Measurements from ENCODE around the gene CACNA2D2.
A peak's percentile ranks its signal among the peaks of the same experiment; 100 is the strongest.

Gene CACNA2D2

DNA sequence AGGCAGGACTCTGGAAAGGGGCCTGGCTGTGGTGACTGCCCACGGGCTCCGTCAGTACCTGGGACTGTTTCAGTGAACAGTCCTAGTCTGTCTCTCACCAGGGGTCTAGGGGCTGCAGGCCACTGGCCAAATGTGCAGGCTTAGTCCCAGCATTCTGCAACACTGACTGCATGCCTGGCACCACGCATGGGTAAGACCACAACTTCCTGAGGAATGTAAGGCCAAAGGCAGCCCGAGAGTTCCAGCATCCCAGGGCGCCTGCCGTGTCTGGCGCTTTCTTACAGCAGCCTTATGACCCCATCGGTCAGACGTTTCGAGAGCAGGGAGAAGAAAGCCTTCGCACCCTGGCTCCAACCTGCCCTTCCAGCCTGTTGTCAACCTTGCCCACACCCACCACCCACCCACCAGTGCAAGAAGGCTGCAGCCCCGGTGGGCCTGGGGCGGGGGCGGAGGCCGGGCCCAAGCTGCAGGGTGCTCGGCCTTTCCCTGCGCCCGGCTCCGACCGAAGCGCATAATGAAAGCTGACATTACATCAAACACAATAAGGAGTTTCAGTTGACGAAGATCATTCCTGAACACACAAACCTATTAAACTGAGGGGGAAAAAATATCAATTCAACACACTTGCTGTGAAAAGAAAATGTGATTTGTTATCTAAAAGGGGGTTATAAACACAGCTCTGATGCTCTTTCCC lies 114.6 kb downstream of the CACNA2D2 start:
- DNase-seq = no peak

DNA sequence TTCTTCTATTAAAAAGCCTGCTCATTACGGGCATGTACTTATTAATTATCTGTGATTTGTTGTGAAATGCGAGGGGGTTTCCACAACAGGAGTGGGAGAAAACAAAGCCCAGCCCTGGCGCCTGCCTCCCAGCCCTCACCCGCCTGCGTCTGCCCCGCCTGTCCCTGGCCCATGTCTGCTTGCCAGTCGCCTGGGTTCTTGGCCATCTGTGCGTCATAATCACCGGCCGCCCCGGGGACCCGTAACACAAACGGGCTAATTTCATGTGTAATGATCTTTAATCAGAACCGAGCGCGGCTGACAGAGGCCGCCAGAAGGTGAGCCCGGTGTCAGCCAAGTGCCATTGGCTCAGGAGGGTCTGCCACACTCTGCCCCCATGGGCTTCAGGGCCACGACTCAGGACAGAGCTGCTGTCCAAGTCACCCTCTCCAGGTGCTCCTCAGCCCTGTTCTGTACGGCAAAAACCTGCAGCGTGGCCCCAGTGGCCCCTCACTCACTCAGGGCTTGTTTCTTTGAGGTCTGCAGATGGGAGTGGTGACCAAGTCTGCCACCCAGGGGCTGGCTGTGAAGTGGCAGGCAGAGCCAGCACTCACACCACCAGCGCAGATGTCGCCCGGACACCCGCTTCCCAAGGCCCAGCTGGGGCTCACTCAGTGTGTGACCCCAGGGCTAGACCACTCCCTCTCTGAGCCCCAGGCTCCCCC lies 115.3 kb downstream of the CACNA2D2 start:
- DNase-seq = no peak

DNA sequence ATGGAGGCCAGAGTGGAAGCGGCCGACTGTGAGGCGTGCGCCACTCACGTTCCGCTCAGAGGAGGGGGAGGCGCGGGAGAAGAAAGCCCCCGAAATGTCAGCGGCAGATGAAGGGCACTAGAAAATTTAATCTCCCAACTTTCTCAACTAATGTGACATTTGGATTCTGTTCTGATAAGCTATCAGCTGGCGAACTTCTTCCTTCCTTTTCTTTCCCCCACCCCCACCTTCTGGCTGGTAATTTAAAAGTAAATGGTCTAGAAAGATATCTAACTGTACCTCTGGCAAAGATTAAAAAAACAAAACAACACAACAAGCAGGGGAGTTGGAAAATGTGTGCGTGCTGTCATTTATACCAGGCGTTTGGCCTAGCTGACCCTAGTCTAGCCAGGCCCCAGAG lies 117.7 kb downstream of the CACNA2D2 start:
- DNase-seq = no peak

DNA sequence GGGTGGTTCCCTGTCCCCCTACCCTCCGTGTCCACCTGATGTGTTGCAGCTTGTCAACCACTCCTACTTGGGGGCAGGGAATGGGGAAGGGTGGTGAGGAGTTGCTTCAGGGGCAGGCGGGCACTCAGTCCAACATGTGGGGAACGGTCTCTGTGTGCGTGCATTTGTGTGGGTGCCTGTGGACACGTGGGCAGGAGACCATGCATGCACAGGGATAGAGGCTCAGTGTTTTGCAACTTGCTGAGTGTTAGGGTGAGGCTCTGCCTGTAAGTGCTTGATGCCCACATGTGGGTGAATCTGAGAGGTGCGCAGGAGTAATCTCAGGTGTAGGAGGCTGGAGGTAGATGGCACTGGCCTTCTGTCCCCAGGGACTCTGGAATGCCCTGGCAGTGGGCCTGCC lies 119.7 kb downstream of the CACNA2D2 start:
- no peak for DNase-seq

DNA sequence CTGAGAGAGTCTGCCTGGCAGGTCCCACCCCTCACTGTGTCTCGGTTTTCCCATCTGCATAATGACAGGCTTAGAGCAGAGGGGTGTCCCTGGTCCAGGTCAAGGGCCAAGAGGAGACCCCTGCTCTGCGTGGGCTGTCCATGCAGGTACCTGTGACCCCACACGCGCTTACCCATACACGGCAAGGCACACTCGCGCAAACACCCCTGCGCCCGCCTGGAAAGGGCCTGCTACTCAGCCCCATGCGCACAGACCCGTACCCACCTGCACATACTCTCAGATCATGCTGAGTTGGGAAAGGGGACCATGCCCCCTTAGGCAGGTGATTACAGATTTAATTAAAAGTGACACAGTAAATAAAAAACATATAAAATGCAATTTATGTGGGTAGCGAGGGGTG lies 120.7 kb downstream of the CACNA2D2 start:
- no peak for DNase-seq

DNA sequence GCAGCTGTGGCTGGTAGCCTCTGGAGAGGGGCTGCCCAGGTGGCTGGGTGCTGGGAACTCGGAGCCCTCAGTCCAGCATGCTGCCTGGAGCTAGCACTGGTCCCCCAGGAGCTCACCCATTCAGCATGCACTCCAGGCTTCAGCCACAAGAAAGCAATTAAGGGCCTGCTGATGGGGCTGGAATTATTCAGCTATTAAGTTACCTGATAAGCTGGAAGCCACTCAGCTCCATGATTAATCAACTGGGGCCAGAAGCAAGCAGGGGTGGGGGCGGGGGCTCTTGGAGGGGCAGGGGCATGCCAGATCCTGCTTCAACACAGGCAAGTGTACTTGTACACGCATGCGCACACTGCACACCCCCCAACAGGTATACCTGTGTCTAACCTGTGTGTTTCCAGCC lies 122.1 kb downstream of the CACNA2D2 start:
- DNase-seq = no peak

DNA sequence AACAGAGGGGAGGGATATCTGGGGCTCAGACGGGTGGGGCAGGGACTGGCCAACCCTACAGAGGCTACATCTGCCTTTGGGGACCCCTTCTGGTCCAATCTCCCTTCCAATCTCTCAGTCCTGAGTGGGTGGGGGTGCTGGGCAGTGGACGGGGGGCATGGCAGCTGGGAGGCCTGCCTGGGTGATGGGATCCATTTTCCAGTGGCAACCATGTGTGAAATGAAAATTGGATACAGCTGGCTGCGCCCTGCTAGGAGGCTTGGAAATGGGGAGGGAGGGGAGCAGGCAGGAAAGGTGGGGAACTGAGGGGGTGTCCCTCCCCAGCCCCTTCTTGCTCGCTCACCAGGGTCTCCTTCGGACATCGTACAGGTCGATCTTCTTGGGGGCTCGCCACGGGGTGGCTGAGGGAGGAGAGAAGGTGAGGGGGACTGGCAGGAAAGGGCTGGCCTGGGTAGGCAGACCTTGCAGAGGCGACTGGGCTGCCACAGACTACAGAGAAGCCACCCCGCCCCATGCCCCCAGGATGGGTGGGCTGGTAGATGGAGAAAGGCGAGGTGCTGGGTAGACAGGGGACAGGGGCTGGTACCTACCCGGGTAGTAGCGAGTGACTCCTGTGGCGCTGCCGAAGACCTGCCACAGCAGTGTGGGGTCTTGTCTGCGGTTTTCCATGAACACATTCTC lies 122.9 kb downstream of the CACNA2D2 start:
- no peak for DNase-seq

DNA sequence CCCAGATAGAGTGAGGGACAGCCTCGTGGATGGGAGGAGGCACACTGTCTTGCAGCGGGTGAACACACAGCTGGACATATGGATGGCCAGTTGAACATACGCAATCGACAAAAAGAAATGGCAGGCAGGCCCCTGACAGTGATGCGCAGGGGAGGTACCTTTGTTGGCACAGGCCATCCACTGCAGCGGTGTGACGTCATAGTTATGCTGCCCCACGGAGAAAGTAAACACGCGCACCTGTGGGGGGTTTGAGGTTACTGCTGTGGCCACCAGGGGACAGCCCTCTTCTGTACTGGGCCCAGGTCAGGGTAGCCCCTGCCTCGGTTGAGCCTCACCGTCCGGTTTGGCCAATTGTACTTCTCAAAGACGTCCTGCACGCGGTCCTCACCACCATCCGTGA lies 124.7 kb downstream of the CACNA2D2 start:
- DNase-seq = no peak

DNA sequence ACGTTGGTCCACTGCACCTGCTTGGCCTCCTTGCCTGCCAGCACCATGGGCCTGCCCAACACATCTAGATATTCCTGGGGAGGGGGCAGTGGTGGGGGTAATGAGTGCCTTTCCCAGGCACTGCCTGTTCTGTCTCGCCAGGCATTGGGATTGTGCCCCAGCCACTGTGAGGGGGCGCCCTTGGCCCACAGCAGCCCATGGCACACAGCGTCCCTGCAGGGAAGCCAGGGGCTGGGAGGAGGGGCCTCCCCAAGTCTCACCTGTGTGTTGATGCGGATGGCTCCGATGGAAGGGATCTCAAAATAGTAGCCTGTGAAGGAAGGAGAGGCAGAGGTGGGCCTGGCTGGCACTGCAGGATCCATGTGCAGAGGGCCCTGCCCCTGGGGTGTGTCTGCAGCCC lies 125.4 kb downstream of the CACNA2D2 start:
- DNase-seq = no peak

DNA sequence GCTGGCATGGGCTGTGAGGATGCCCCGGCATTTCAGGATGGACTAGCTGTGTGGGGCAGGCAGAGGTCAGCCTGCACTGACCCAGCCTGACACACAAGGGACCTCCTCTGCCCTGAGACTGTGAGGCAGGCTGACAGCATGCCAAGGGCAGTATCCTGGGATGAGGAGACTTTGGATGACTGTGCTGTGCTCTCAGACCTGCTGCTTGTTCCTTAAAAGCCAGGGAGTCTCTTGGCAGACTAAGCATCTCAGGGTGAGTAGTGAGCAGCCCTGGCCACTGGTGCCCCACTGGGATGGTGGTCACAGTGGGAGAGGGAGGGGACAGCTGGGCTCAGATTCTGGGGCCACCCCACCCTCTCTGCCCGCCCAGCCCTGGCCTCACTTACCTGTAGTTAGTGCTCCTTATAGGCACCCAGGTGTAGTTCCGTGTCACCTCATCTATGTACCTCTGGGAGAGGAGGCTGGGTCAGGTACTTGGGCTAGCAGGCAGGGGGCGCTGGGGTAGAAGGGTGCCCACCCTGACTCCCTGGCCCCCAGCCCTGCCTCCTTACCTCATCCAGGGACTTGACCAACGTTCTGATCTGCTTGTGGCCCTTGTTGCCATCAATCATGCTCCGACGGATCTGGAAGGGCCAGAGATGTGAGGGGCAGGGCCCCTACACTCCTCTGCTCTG lies 128.0 kb downstream of the CACNA2D2 start:
- DNase-seq = no peak

DNA sequence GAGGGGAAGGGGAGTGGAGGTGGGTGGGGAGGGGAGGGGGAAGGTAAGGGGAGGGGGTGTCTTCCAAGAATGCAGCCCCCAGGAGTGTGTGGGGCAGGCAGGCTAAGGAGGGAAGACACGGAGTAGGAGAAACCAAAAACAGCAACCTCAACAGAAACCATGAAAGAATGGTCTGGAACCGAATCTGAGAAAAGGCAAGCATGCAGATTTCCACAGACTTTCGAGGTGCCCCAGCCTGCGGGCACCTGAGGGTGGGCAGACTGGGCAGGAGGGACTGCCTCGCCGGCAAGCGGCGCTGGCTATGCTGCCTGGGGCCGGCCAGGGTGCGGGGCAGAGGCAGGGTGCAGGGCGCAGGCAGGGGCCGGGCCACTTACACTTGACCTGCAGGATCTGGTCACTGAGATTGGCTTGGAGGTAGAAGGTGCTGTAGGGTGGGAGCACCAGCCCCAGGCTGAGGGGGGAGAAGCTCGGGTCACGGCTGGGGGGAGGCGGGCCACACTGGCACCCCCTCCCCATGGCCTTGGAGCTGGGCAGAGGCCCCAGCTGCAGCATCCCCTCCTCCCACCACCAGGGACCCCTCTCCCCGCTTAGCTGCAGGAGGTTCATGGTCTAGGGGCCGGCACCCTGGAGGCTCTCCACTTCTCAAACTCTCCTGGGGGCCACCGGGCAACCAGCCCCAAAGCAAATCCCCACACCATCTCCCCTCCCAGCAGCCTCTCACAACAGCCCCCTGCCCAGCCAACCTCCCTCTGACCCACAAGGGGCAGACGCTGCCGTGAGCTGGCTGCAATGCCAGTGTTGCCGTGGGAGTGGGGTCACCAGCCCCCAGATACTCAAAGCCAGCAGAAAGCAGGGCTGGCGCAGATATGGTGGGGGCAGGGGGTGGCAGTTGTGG lies 128.8 kb downstream of the CACNA2D2 start:
- DNase-seq = no peak

DNA sequence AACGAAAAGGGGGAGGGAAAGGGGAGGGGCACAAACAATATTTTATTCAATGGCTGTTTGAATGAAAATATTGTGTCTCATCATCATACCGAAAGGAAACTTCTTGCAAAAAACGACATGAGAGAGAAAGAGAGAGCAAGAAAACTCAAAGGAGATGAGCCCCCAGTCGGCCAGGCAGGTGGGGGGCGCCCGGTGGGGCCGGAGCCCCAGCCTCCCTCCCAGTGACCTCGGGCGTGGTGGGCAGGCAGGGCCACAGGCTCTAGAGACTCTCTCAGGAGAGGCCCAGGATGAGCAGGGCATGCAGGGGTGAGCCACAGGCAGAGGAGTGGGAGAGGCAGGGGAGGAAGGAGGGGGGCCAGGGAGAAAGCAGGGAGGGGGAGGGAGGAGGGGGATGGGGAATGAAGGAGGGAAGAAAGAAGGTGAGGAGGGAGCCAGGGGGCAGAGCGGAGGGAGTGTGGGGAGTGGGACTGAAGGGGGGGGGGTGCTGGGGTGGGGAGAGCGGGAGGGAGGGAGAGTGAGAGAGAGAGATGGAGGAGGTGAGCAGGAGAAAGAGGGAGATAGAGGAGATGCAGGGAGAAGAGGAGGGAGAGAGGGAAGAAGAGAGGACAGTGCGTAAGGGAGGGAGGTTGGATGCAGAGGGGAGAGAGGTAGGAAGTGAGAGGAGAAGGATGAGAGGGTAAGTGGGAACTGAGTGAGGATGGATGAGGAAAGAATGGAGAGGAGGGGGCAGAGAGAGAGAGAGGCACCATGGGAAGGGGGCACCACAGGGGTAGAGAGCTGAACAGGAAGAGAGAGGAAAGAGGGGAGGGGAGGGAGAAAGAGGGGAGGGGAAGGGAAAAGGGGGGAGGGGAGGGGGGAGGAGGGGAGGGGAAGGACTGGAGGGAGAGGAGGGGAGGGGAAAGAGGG lies 130.0 kb downstream of the CACNA2D2 start:
- DNase-seq = no peak

DNA sequence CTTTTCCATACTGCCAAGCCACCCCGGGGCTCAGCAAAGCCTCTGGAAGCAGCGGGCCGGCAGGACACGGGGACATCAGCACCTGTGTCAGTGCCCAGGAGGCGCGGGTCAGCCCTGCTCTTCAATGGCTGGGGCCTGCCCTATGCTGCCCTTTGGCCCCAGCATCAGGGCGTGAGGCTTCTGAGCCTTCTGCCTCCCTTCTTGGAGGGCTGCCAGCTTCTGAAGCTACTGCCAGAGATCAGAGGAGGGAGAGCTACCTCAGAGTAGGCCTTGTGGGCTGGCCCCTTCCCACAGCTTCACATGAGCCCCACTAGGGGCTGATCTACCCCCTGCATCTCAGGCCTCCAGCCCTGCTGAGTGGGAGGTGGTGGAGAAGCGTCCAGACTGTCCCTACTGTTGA lies 131.1 kb downstream of the CACNA2D2 start:
- DNase-seq = no peak

DNA sequence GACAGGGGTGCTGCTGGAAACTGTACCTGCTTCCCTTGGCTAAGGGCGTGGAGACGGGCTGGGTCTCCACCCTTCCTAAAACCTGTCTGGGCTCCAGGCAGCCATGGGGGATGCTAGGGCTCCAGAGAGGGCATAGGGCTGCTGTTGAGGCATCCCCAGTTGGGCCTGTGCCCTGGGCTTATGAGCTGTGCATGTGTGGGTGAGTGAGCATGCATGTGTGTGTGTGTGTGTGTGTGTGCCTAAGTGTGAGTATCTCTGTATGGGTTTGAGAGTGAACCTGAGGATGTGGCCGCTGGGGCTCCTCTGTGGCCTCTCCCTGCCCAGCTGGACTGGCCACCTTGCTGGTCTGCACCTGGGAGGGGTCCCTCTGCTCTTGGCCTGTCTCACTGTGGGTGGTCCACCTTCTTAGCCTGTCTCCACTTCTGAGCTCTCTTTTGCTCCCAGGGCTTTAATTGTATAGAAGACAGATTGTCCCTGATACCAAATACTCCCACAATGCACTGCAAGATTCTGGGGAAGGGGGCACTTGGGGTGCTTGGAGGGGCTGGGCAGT lies 132.2 kb downstream of the CACNA2D2 start:
- DNase-seq = no peak

DNA sequence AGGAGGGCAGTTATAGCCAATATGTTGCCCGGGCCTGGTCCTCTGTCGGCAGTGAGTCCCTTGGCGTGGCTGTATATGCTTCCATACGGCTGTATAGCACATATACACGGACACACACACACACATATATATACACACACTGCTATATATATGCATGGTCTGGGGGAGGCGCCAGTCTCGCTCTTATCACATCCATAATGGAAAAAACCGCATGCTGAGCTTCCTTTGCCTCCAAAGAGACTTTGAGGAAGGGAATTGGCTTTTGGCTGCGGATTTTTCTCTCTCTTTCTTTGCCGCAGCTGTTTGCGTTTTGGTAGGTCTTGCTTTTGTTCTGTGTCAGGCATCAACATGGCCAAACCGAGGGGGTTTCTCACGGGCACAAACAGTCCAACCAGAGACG lies 132.8 kb downstream of the CACNA2D2 start:
- peak; percentile 80 for DNase-seq

DNA sequence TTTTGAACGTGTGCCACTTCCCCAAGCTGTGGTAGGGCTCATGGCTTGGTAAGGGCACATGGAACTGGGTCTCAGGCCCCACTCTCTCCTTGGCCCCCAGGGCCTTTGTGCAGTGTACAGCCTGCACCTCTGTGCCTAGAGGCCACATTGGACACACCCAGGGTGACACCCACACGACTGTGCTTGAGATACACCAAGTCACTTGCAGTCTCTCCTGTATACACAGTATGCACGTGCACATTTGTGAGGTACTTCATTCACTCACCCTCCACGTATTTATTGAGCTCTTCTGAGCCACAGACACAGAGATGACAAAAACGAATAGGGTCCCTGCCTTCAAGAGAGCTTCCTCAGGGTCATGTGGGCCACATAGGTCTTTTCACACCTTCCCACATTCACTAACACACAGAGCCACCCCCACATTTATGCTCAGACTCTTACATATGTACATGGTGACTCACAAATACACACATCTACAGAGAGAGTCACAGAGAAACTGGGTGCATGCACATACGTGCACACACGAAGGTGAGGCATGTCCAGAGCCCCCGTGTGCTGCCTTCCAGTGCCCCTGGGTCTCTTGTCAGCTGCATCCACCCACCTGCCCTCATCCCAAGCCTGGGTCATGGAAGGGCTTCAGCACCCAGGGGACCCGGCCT lies 134.3 kb downstream of the CACNA2D2 start:
- DNase-seq = no peak

DNA sequence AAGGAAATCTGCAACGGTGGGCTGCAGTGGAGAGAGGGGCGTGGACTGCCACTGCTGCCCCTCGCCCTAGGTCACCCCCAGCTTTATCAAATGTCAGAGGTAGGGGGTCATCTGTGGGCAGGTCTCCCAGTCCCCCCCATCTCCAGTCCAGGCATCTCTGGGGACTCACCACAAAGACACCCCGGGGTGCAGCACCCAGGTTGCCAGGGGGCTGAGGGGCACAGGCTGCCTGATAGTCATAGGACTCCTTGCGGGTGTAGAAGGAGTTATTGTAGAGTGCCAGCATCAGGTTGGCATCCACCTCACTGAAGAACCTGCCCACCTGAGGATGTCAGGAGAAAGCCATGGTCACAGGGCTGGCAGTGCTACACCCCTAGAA lies 137.6 kb downstream of the CACNA2D2 start:
- no peak for DNase-seq

DNA sequence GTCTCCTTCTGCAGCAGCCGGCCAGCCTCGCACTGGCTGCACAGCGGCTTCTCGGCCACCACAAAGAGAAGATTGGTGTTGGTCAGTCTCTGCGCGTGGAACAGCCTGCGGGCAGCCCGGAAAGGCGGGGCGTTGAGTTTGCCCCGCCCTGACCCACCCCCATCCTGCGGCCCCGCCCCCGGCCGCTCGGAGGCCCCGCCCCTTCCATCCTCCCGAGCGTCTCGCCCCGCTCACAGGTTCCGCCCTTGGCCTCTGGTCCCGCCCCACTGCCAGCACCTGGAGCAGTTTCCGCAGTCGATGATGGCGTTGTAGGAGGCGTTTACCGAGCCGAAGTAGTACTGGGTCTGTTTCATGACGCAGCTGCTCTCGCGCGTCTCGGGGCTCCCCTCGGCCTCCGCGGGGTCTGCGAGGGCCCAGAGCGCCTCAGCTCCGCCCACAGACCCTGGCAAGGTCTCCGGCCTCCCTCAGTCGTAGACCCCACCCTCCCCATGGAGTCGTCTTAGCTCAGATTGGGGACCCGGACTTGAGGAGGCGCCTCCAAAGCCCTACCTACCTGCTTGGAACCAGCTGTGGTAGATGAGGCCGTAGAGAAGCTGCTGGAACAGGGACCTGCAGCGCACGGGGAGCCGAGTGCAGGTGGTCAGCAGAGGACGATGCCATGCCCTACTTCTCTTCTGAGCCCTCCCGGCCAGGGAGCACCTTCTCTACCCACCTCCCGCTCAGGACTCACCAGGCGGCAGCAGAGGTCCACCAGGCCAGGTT lies 138.2 kb downstream of the CACNA2D2 start:
- peak; percentile 91 for DNase-seq

DNA sequence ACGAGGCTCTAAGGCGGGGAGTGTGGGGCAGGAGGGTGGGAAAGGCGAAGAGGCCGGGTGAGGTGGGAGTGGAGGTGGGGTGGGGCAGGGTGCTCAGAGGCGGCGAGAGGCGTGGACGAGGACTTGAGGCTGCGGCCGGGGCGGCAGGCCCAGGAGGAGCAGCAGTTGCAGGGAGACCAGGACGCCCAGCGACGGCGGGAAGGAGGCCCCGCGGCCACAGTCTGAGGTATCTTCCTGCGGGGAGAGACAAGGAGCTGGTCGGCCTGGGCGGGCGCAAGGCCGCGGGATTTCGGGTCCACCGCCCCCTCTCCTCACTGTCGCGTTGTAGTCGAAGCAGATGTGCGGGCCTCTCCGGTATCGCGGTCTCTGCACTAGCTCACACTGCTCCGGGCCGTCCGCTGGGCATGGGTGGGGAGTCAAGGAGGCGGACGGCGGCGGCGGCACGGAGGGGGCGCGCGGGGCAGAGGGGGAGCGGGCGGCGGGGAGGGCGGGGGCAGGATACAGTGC lies 138.8 kb downstream of the CACNA2D2 start:
- DNase-seq = peak; percentile 65

DNA sequence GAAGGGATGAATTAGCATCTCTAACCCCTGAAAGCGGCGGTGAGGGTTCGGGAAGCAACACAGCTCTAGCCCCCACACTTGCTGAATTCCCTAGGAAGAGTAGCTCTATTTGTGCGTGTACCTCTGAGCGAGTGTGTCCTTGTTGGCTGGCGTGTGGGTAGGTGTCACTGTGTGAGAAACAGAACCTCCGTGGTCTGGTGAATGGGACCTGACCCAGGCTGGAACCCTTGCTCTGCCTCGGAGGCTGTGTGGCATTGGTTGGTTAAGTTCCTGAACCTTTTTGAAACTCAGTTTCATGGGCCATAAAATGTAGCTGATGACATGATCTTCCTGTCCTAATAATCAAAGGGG lies 143.7 kb downstream of the CACNA2D2 start:
- DNase-seq = no peak

Measured in femur (tissue), 1 donor.